Adrenal gland (tissue), 5 donors: ENCODE results near the gene USP11.

Experiments
- POLR2A ChIP-seq, 2 donors: fragments of 450-650 bp; IDR thresholded peaks; one replicate each; pipeline ENCODE4 v1.6.1; 2017; ENCODE audit warnings: antibody characterized with exemption in 2 of 2, mild to moderate bottlenecking in 2 of 2, moderate library complexity in 1 of 2
- TF ChIP-seq, protein P1 (sequence below), 6 experiments: fragments of 450-650 bp in 4 of 6; fragments of 200-600 bp in 2 of 6; sonication (generic) in 1 of 6; IDR thresholded peaks; 1 replicate in 5 of 6; 2 replicates in 1 of 6; pipeline versions ENCODE4 v1.5.1 to v1.8.0; 2016 to 2021; ENCODE audit warnings: antibody characterized with exemption in 6 of 6, mild to moderate bottlenecking in 2 of 6, moderate library complexity in 1 of 6
- donor health status: DM: no; HTN: no; CAD: no.

DNA sequence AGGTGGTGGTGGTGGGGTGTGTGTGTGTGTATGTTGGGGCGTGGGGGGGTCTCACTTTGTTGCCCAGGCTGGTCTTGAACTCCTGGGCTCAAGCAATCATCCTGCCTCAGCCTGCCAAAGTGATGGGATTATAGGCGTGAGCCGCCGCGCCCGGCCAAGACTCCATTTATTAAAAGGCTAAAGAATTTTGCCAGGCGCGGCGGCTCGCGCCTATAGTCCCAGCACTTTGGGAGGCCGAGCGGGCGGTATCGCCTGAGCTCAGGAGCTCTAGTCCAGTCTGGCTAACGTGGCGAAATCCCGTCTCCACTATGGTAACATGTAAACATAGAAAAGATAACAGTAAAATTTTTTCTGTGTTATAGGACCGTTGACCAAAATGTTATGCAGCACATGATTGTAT is 42.9 kb upstream of the USP11 start:
- no peak for TF ChIP-seq POLR2A (IDR thresholded peaks at IDR 0.05)
- TF ChIP-seq, protein P1, sequence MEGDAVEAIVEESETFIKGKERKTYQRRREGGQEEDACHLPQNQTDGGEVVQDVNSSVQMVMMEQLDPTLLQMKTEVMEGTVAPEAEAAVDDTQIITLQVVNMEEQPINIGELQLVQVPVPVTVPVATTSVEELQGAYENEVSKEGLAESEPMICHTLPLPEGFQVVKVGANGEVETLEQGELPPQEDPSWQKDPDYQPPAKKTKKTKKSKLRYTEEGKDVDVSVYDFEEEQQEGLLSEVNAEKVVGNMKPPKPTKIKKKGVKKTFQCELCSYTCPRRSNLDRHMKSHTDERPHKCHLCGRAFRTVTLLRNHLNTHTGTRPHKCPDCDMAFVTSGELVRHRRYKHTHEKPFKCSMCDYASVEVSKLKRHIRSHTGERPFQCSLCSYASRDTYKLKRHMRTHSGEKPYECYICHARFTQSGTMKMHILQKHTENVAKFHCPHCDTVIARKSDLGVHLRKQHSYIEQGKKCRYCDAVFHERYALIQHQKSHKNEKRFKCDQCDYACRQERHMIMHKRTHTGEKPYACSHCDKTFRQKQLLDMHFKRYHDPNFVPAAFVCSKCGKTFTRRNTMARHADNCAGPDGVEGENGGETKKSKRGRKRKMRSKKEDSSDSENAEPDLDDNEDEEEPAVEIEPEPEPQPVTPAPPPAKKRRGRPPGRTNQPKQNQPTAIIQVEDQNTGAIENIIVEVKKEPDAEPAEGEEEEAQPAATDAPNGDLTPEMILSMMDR (IDR thresholded peaks at IDR 0.05) = no peak
